Measurements from ENCODE around the gene TASL. TPM values are rescaled to one million over a fixed set of nuclear protein-coding genes. Genes with fewer than 3 reads are reported as not detected.

The TASL gene
- total RNA-seq, 1 donor from 2014 or later, result 0.30 TPM

- H3K27ac ChIP-seq (replicated peaks), result no peak overlapping the region
- no peaks in the 10 kb centered on the region for H3K4me1 ChIP-seq
- H3K9me3 ChIP-seq (replicated peaks), result no peaks in the 10 kb centered on the region
- DNase-seq, result no peak
- no peak for TF ChIP-seq CTCF (IDR thresholded peaks at IDR 0.05; ENCODE audit: borderline replicate concordance)
- intact Hi-C loops (cut with micrococcal nuclease), result loop anchor here (10.0 kb wide), 1 partner anchor 138 kb away; no protein-coding TSS in a partner anchor
- H3K27me3 ChIP-seq (ENCODE audit: low read depth), result no peaks in the 10 kb centered on the region
- H3K36me3 ChIP-seq, result no peaks in the 10 kb centered on the region
- H3K4me3 ChIP-seq, result no peak overlapping the region
Measured at GRCh38 chrX:30576881-30577280, 685 bp downstream of the TASL start.

- Histone ChIP-seq H3K27me3 (ENCODE audit: low read depth) (no peaks in the 10 kb centered on the region), H3K27ac (replicated peaks) (no peak overlapping the region), H3K4me1 (no peaks in the 10 kb centered on the region), H3K9me3 (replicated peaks) (no peaks in the 10 kb centered on the region), H3K4me3 (no peak overlapping the region), H3K36me3 (no peaks in the 10 kb centered on the region)
- intact Hi-C loops (cut with micrococcal nuclease), result loop anchor here (10.0 kb wide), 1 partner anchor 142 kb away; no protein-coding TSS in a partner anchor
- TF ChIP-seq CTCF (IDR thresholded peaks at IDR 0.05; ENCODE audit: borderline replicate concordance), result no peak
- no peak for DNase-seq
Measured at GRCh38 chrX:30573125-30573524, 4.4 kb downstream of the TASL start.

- Histone ChIP-seq H3K27ac (replicated peaks) (no peak overlapping the region), H3K36me3 (no peaks in the 10 kb centered on the region), H3K27me3 (ENCODE audit: low read depth) (no peaks in the 10 kb centered on the region), H3K4me1 (no peaks in the 10 kb centered on the region), H3K4me3 (no peak overlapping the region), H3K9me3 (replicated peaks) (no peaks in the 10 kb centered on the region)
- DNase-seq, result no peak
- TF ChIP-seq CTCF (IDR thresholded peaks at IDR 0.05; ENCODE audit: borderline replicate concordance), result no peak
- intact Hi-C loops (cut with micrococcal nuclease), result loop anchor here (10.0 kb wide), 1 partner anchor 142 kb away; no protein-coding TSS in a partner anchor
Measured at GRCh38 chrX:30572678-30573077, 4.9 kb downstream of the TASL start.

- intact Hi-C loops (cut with micrococcal nuclease), result loop anchor here (10.0 kb wide), 1 partner anchor 143 kb away; no protein-coding TSS in a partner anchor
- Histone ChIP-seq H3K4me1 (no peaks in the 10 kb centered on the region), H3K4me3 (no peak overlapping the region), H3K36me3 (no peaks in the 10 kb centered on the region), H3K27me3 (ENCODE audit: low read depth) (no peaks in the 10 kb centered on the region), H3K9me3 (replicated peaks) (no peaks in the 10 kb centered on the region), H3K27ac (replicated peaks) (no peak overlapping the region)
- no peak for TF ChIP-seq CTCF (IDR thresholded peaks at IDR 0.05; ENCODE audit: borderline replicate concordance)
- DNase-seq, result no peak
Measured at GRCh38 chrX:30572004-30572403, 5.6 kb downstream of the TASL start.

- intact Hi-C loops (cut with micrococcal nuclease), result loop anchor here (10.0 kb wide), 1 partner anchor 144 kb away; no protein-coding TSS in a partner anchor
- Histone ChIP-seq H3K27me3 (ENCODE audit: low read depth) (no peaks in the 10 kb centered on the region), H3K9me3 (replicated peaks) (no peaks in the 10 kb centered on the region), H3K4me3 (no peak overlapping the region), H3K36me3 (no peaks in the 10 kb centered on the region), H3K27ac (replicated peaks) (no peak overlapping the region), H3K4me1 (no peaks in the 10 kb centered on the region)
- peak; percentile 60 for TF ChIP-seq CTCF (IDR thresholded peaks at IDR 0.05; ENCODE audit: borderline replicate concordance)
- no peak for DNase-seq
Measured at GRCh38 chrX:30570505-30570904, 7.1 kb downstream of the TASL start.

All from left ventricle myocardium inferior (tissue), 1 donor.